ENCODE data around the gene TICAM2.

- TF ChIP-seq CTCF (IDR thresholded peaks at IDR 0.05) (no peak), POLR2A (IDR thresholded peaks at IDR 0.05) (no peak)
Observed at GRCh38 chr5:115641948-115642347, 39.7 kb upstream of the TICAM2 start.
